OCI-LY3 (cell line): ENCODE measurements around the gene TMEM114.

Experiments used
- H2AFZ ChIP-seq: fragments of 200-600, 300-600 bp; shearing (Covaris generic); 2 replicates; pipeline ENCODE4 v1.6.0; 2014; ENCODE audit warnings: antibody characterized with exemption, low read depth, low read length
- H3K27ac ChIP-seq: fragments of 200-600, 300-600 bp; sonication (generic); 2 replicates; pipeline ENCODE4 v1.5.1; 2014; ENCODE audit warnings: mild to moderate bottlenecking, low read length, moderate library complexity, mixed read lengths
- H3K27me3 ChIP-seq: fragments of 200-600, 300-600 bp; sonication (generic); 2 replicates; pipeline ENCODE4 v1.6.1; 2014; ENCODE audit warnings: low read depth, low read length, mixed read lengths
- H3K36me3 ChIP-seq: fragments of 200-600, 300-600 bp; sonication (generic); replicated peaks from 2 replicates; pipeline ENCODE3; 2014; ENCODE audit warnings: low read depth, low read length, mixed read lengths
- H3K4me1 ChIP-seq: fragments of 300-600, 200-600 bp; sonication (generic); 2 replicates; pipeline ENCODE4 v1.6.1; 2014; ENCODE audit warnings: low read length, mixed read lengths
- H3K4me2 ChIP-seq: fragments of 200-600, 300-600 bp; sonication (generic); 2 replicates; pipeline ENCODE4 v1.6.1; 2014; ENCODE audit warnings: low read length, mixed read lengths
- H3K4me3 ChIP-seq: fragments of 300-600, 200-600 bp; sonication (generic); 2 replicates; pipeline ENCODE4 v1.5.1; 2014; ENCODE audit warnings: antibody characterized with exemption, mild to moderate bottlenecking, low read length, moderate library complexity
- H3K79me2 ChIP-seq: fragments of 300-600, 200-600 bp; shearing (Covaris generic); 2 replicates; pipeline ENCODE4 v1.6.1; 2014; ENCODE audit warnings: mild to moderate bottlenecking, low read length, mixed read lengths
- H3K9ac ChIP-seq: fragments of 300-600, 200-600 bp; shearing (Covaris generic); 2 replicates; pipeline ENCODE4 v1.6.0; 2014; ENCODE audit warnings: mild to moderate bottlenecking, low read length, moderate library complexity
- H3K9me3 ChIP-seq: fragments of 200-600, 300-600 bp; shearing (Covaris generic); 2 replicates; pipeline ENCODE4 v1.6.1; 2014; ENCODE audit warnings: low read length, mixed read lengths; ENCODE audit not compliant: insufficient read depth
- H4K20me1 ChIP-seq: fragments of 200-600, 300-600 bp; sonication (generic); 2 replicates; pipeline ENCODE4 v1.6.1; 2016; ENCODE audit warnings: low read length, mixed read lengths; ENCODE audit not compliant: insufficient read depth
- CTCF ChIP-seq: fragments of 200-600, 300-600 bp; sonication (generic); IDR thresholded peaks from 2 replicates; pipeline ENCODE4 v1.5.1; 2014; ENCODE audit warnings: antibody characterized with exemption, low read length, low read depth
- EZH2phosphoT487 ChIP-seq: fragments of 200-600 bp; shearing (Covaris generic); IDR thresholded peaks from 2 replicates; pipeline ENCODE4 v1.6.1; 2018; ENCODE audit warnings: antibody characterized with exemption, mixed run types, low read depth

Gene TMEM114

GRCh38 chr16:8620535-8620934 is 30.2 kb upstream of the TMEM114 start:
- peaks cover 12% of the 10 kb centered on the region; the same call in 1 of the 2 replicates for H3K27me3 ChIP-seq
- H3K79me2 ChIP-seq, result peaks cover 32% of the 10 kb centered on the region
- TF ChIP-seq EZH2phosphoT487, result no peak
- no peak for TF ChIP-seq CTCF
- 0 out of 2 replicates have a peak overlapping the region, but pooled peaks have one; percentile 15 for H2AFZ ChIP-seq
- no peak overlapping the region for H3K9ac ChIP-seq
- no peaks in the 10 kb centered on the region for H3K9me3 ChIP-seq
- H4K20me1 ChIP-seq, result no peaks in the 10 kb centered on the region
- no peak overlapping the region for H3K4me2 ChIP-seq
- peaks cover 2% of the 10 kb centered on the region for H3K36me3 ChIP-seq
- H3K4me3 ChIP-seq, result no peak overlapping the region
- H3K27ac ChIP-seq, result no peak overlapping the region
- H3K4me1 ChIP-seq, result peaks cover 9% of the 10 kb centered on the region

GRCh38 chr16:8619671-8620370 is 29.5 kb upstream of the TMEM114 start:
- Histone ChIP-seq H3K4me2 (no peak overlapping the region), H4K20me1 (no peaks in the 10 kb centered on the region), H3K27ac (no peak overlapping the region), H3K4me1 (peaks cover 9% of the 10 kb centered on the region), H3K27me3 (peaks cover 12% of the 10 kb centered on the region; the same call in 1 of the 2 replicates), H2AFZ (no peak overlapping the region), H3K4me3 (no peak overlapping the region), H3K9me3 (no peaks in the 10 kb centered on the region), H3K9ac (no peak overlapping the region), H3K79me2 (peaks cover 31% of the 10 kb centered on the region), H3K36me3 (no peaks in the 10 kb centered on the region)
- TF ChIP-seq EZH2phosphoT487 (no peak), CTCF (no peak)

- no peak for TF ChIP-seq CTCF
- no peak overlapping the region for H3K4me2 ChIP-seq
- no peaks in the 10 kb centered on the region for H3K9me3 ChIP-seq
Observed at GRCh38 chr16:8614435-8615029, 24.2 kb upstream of the TMEM114 start.

GRCh38 chr16:8611886-8612600 is 21.7 kb upstream of the TMEM114 start:
- H2AFZ ChIP-seq, result no peak overlapping the region
- H3K36me3 ChIP-seq, result no peaks in the 10 kb centered on the region
- no peak for TF ChIP-seq CTCF
- no peak for TF ChIP-seq EZH2phosphoT487
- H3K79me2 ChIP-seq, result no peaks in the 10 kb centered on the region
- H3K4me2 ChIP-seq, result no peak overlapping the region
- H3K4me1 ChIP-seq, result peaks cover 6% of the 10 kb centered on the region; the same call in 1 of the 2 replicates
- no peak overlapping the region for H3K4me3 ChIP-seq
- no peak overlapping the region for H3K27ac ChIP-seq
- no peaks in the 10 kb centered on the region for H3K9me3 ChIP-seq
- no peak overlapping the region for H3K9ac ChIP-seq
- peaks cover 6% of the 10 kb centered on the region; the same call in 1 of the 2 replicates for H3K27me3 ChIP-seq
- H4K20me1 ChIP-seq, result no peaks in the 10 kb centered on the region

More at GRCh38 chr16:8614435-8615029, 24.2 kb upstream of the TMEM114 start:
- Histone ChIP-seq H3K9ac (no peak overlapping the region), H4K20me1 (no peaks in the 10 kb centered on the region), H3K4me3 (no peak overlapping the region), H3K27ac (no peak overlapping the region), H3K4me1 (peaks cover 6% of the 10 kb centered on the region; the same call in 1 of the 2 replicates), H3K36me3 (no peaks in the 10 kb centered on the region), H3K79me2 (no peaks in the 10 kb centered on the region), H3K27me3 (peaks cover 15% of the 10 kb centered on the region; the same call in 1 of the 2 replicates), H2AFZ (no peak overlapping the region)
